VCaP (cell line): ENCODE measurements around the gene FMN1.

Source experiments
- H3K27ac ChIP-seq: fragments of 450-650 bp; 2 replicates; pipeline ENCODE4 v1.5.1; 2017
- CTCF ChIP-seq: fragments of 450-650 bp; conservative IDR thresholded peaks from 2 replicates; pipeline ENCODE4 v1.5.1; 2017; ENCODE audit warnings: mild to moderate bottlenecking, moderate library complexity

The FMN1 gene

GRCh38 chr15:33161209-33161608, 33.3 kb downstream of the FMN1 start:
- no peak overlapping the region for H3K27ac ChIP-seq
- TF ChIP-seq CTCF: no peak

GRCh38 chr15:33160581-33161165, 33.8 kb downstream of the FMN1 start:
- H3K27ac ChIP-seq: no peak overlapping the region
- TF ChIP-seq CTCF: no peak

GRCh38 chr15:33159726-33160453, 34.6 kb downstream of the FMN1 start:
- TF ChIP-seq CTCF: no peak
- H3K27ac ChIP-seq: no peak overlapping the region

- H3K27ac ChIP-seq: no peak overlapping the region
- no peak for TF ChIP-seq CTCF
Observed at GRCh38 chr15:33158366-33158765, 36.1 kb downstream of the FMN1 start.

- no peak for TF ChIP-seq CTCF
- H3K27ac ChIP-seq: no peak overlapping the region
Observed at GRCh38 chr15:33157371-33158037, 37.0 kb downstream of the FMN1 start.

- no peak overlapping the region for H3K27ac ChIP-seq
- TF ChIP-seq CTCF: no peak
Observed at GRCh38 chr15:33155691-33156420, 38.7 kb downstream of the FMN1 start.
